Esophagus muscularis mucosa (tissue), 3 donors: ENCODE data around the gene DCC.

Source experiments
- POLR2A ChIP-seq: fragments of 450-650 bp; IDR thresholded peaks from one replicate; pipeline ENCODE4 v1.6.1; 2017; ENCODE audit warnings: antibody characterized with exemption, moderate library complexity, mild to moderate bottlenecking, low read depth
- TF ChIP-seq, protein P1 (sequence below), 3 experiments: fragments of 200-600 bp in 2 of 3; fragments of 450-650 bp in 1 of 3; sonication (generic) in 2 of 3; IDR thresholded peaks; one replicate each; pipeline ENCODE4 v1.5.1; 2017 to 2019; ENCODE audit warnings: antibody characterized with exemption in 3 of 3, mild to moderate bottlenecking in 2 of 3, moderate library complexity in 1 of 3

DNA sequence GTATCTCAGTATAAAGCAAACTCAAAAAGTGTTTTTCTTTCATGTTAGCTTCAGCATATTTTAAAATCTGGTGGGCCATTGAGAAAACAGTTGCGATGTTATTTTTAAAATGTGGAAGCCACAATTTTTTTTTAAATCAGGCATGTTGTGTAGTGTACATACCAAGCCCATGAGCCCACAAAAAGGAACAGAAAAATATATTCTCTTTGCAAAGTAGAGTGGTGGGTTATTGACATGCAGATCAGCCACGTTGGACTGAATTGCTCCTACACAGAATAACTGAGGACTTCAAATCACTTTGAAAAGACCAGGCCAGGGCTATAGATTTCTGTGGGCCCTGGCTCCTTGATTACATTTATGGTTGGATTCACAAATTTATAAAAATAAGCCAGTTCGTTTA is 774.4 kb downstream of the DCC start:
- TF ChIP-seq POLR2A = no peak
- TF ChIP-seq, protein P1, sequence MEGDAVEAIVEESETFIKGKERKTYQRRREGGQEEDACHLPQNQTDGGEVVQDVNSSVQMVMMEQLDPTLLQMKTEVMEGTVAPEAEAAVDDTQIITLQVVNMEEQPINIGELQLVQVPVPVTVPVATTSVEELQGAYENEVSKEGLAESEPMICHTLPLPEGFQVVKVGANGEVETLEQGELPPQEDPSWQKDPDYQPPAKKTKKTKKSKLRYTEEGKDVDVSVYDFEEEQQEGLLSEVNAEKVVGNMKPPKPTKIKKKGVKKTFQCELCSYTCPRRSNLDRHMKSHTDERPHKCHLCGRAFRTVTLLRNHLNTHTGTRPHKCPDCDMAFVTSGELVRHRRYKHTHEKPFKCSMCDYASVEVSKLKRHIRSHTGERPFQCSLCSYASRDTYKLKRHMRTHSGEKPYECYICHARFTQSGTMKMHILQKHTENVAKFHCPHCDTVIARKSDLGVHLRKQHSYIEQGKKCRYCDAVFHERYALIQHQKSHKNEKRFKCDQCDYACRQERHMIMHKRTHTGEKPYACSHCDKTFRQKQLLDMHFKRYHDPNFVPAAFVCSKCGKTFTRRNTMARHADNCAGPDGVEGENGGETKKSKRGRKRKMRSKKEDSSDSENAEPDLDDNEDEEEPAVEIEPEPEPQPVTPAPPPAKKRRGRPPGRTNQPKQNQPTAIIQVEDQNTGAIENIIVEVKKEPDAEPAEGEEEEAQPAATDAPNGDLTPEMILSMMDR (IDR thresholded peaks at IDR 0.05) = no peak
